ENCODE measurements around the gene GJC1.

GJC1 gene

DNA sequence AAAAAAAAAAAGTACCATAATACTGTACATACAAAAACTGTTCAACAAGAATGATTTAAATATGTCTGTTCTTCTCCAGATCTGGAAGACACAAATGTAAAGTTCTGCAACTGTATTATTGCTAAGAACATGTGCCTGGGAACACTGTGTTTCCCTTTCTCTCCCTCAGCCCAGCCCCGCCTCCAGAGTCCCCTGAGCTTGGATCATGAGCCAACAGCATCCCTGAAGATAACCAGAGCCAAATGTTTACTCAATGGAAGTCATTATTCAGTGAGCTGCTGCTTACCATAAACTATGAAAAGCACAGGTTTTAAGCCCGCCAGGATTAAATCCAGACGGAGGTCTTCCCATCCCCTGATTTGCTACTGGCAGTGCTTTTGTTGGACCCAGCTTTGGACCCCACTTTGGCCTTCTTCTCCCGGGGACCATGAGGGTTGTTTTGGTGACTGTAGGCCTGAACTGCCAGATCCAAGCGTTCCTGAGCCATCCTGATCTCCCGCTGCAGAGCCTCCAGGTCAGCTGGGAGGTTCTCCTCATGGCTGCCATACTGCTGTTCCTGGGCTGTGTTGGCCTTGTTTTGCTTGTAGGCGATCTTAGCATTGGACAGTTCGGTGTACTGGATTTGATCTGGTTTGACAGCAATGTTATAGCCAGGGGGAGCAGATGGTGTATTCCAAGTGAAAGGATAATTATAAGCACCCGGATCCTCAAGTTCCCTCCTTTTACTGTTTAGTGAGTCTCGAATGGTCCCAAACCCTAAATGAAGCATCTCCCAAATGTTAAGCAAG, 25.6 kb downstream of the GJC1 start:
- H3K9me3 ChIP-seq (ENCODE audit: control insufficient read depth, low read length): no peaks in the 10 kb centered on the region
- peaks cover 40% of the 10 kb centered on the region for H3K36me3 ChIP-seq (ENCODE audit: control insufficient read depth, insufficient read depth, low read length)
- H3K27me3 ChIP-seq (ENCODE audit: control insufficient read depth, insufficient read depth, low read length, poor library complexity, severe bottlenecking): no peaks in the 10 kb centered on the region
- no peak overlapping the region for H3K4me3 ChIP-seq (ENCODE audit: insufficient read depth, low read depth, low read length)
- no peak overlapping the region for H3K27ac ChIP-seq (ENCODE audit: insufficient read depth, low read depth, low read length, poor library complexity, severe bottlenecking)
- H3K4me1 ChIP-seq (ENCODE audit: control insufficient read depth, insufficient read depth, low read length): no peaks in the 10 kb centered on the region
- 95% methylated on average over 10 of the region's 10 CpGs for WGBS, 2 experiments

GRCh38 chr17:44801880-44802279, 28.2 kb downstream of the GJC1 start:
- H3K9me3 ChIP-seq (ENCODE audit: control insufficient read depth, low read length): no peaks in the 10 kb centered on the region
- WGBS, 2 experiments: 91 to 96% methylated on average over 5 of the region's 5 CpGs
- no peaks in the 10 kb centered on the region for H3K4me1 ChIP-seq (ENCODE audit: control insufficient read depth, insufficient read depth, low read length)
- H3K4me3 ChIP-seq (ENCODE audit: insufficient read depth, low read depth, low read length): no peak overlapping the region
- H3K36me3 ChIP-seq (ENCODE audit: control insufficient read depth, insufficient read depth, low read length): peaks cover 50% of the 10 kb centered on the region
- H3K27ac ChIP-seq (ENCODE audit: insufficient read depth, low read depth, low read length, poor library complexity, severe bottlenecking): no peak overlapping the region
- no peaks in the 10 kb centered on the region for H3K27me3 ChIP-seq (ENCODE audit: control insufficient read depth, insufficient read depth, low read length, poor library complexity, severe bottlenecking)

DNA sequence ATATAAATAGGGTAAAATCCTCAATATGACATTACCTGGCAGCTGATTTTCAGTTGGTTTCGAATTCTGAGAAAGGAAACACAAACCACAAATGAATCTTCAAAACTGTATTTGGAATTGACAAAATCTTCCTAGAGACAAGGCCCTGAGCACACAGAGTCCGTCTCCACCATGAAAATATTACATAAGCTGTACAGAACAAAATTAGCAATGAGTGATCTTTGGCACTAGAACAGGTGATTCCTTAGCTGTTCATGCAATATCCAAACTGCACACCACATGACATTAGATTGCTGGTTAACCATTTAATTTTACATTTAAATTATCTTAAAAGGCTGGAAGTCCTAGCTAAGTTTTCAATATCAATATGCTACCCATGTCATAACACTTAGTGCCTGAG, 31.7 kb downstream of the GJC1 start:
- Histone ChIP-seq H3K4me1 (ENCODE audit: control insufficient read depth, insufficient read depth, low read length) (peaks cover 6% of the 10 kb centered on the region), H3K9me3 (ENCODE audit: control insufficient read depth, low read length) (no peaks in the 10 kb centered on the region), H3K27me3 (ENCODE audit: control insufficient read depth, insufficient read depth, low read length, poor library complexity, severe bottlenecking) (no peaks in the 10 kb centered on the region), H3K36me3 (ENCODE audit: control insufficient read depth, insufficient read depth, low read length) (peaks cover 33% of the 10 kb centered on the region), H3K4me3 (ENCODE audit: insufficient read depth, low read depth, low read length) (no peak overlapping the region), H3K27ac (ENCODE audit: insufficient read depth, low read depth, low read length, poor library complexity, severe bottlenecking) (no peak overlapping the region)
- WGBS, 2 experiments: 95 to 96% methylated on average over 2 of the region's 2 CpGs

- Histone ChIP-seq H3K36me3 (ENCODE audit: control insufficient read depth, insufficient read depth, low read length) (peaks cover 28% of the 10 kb centered on the region), H3K27ac (ENCODE audit: insufficient read depth, low read depth, low read length, poor library complexity, severe bottlenecking) (peak overlapping the region; percentile 26), H3K4me3 (ENCODE audit: insufficient read depth, low read depth, low read length) (no peak overlapping the region), H3K4me1 (ENCODE audit: control insufficient read depth, insufficient read depth, low read length) (peaks cover 6% of the 10 kb centered on the region), H3K9me3 (ENCODE audit: control insufficient read depth, low read length) (no peaks in the 10 kb centered on the region), H3K27me3 (ENCODE audit: control insufficient read depth, insufficient read depth, low read length, poor library complexity, severe bottlenecking) (no peaks in the 10 kb centered on the region)
- WGBS, 2 experiments: 90 to 91% methylated on average over 11 of the region's 11 CpGs
These were observed 32.3 kb downstream of the GJC1 start for GRCh38 chr17:44797802-44798201.

GRCh38 chr17:44796731-44797130, 33.4 kb downstream of the GJC1 start:
- peaks cover 19% of the 10 kb centered on the region for H3K36me3 ChIP-seq (ENCODE audit: control insufficient read depth, insufficient read depth, low read length)
- H3K4me3 ChIP-seq (ENCODE audit: insufficient read depth, low read depth, low read length): no peak overlapping the region
- no peaks in the 10 kb centered on the region for H3K9me3 ChIP-seq (ENCODE audit: control insufficient read depth, low read length)
- no peak overlapping the region for H3K27ac ChIP-seq (ENCODE audit: insufficient read depth, low read depth, low read length, poor library complexity, severe bottlenecking)
- WGBS, 2 experiments: 94 to 96% methylated on average over 8 to 9 of the region's 9 CpGs
- H3K4me1 ChIP-seq (ENCODE audit: control insufficient read depth, insufficient read depth, low read length): peaks cover 6% of the 10 kb centered on the region
- no peaks in the 10 kb centered on the region for H3K27me3 ChIP-seq (ENCODE audit: control insufficient read depth, insufficient read depth, low read length, poor library complexity, severe bottlenecking)

DNA sequence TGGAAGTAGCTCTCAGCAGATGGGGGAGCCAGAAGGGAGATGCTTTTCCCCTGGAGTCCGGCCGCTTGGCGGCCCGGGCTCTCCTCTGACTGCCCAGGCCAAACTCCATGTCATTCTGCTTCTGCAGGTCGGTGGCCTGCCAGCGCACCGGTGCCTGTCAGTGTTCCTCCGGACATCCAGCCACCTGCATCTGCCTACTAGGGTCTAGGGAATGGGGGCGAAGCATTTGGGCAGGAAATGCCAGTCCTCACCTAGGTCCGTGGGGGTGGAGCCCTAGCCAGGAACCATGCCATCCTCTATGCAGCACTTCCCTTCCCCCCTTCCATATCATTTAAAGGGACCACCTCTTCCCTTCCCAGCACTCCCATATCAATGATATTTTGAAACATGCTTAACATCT, 34.2 kb downstream of the GJC1 start:
- H3K27ac ChIP-seq (ENCODE audit: insufficient read depth, low read depth, low read length, poor library complexity, severe bottlenecking): no peak overlapping the region
- peaks cover 13% of the 10 kb centered on the region for H3K36me3 ChIP-seq (ENCODE audit: control insufficient read depth, insufficient read depth, low read length)

GRCh38 chr17:44795421-44795820, 34.7 kb downstream of the GJC1 start:
- Histone ChIP-seq H3K36me3 (ENCODE audit: control insufficient read depth, insufficient read depth, low read length) (peaks cover 10% of the 10 kb centered on the region), H3K4me1 (ENCODE audit: control insufficient read depth, insufficient read depth, low read length) (peaks cover 6% of the 10 kb centered on the region), H3K4me3 (ENCODE audit: insufficient read depth, low read depth, low read length) (no peak overlapping the region), H3K9me3 (ENCODE audit: control insufficient read depth, low read length) (no peaks in the 10 kb centered on the region), H3K27ac (ENCODE audit: insufficient read depth, low read depth, low read length, poor library complexity, severe bottlenecking) (peak overlapping the region; percentile 26), H3K27me3 (ENCODE audit: control insufficient read depth, insufficient read depth, low read length, poor library complexity, severe bottlenecking) (no peaks in the 10 kb centered on the region)
- WGBS, 2 experiments: 87 to 92% methylated on average over 9 of the region's 9 CpGs

More for the DNA sequence above, 34.2 kb downstream of the GJC1 start:
- no peak overlapping the region for H3K4me3 ChIP-seq (ENCODE audit: insufficient read depth, low read depth, low read length)
- 86 to 87% methylated on average over 10 of the region's 10 CpGs for WGBS, 2 experiments
- no peaks in the 10 kb centered on the region for H3K9me3 ChIP-seq (ENCODE audit: control insufficient read depth, low read length)
- peaks cover 6% of the 10 kb centered on the region for H3K4me1 ChIP-seq (ENCODE audit: control insufficient read depth, insufficient read depth, low read length)
- H3K27me3 ChIP-seq (ENCODE audit: control insufficient read depth, insufficient read depth, low read length, poor library complexity, severe bottlenecking): no peaks in the 10 kb centered on the region

DNA sequence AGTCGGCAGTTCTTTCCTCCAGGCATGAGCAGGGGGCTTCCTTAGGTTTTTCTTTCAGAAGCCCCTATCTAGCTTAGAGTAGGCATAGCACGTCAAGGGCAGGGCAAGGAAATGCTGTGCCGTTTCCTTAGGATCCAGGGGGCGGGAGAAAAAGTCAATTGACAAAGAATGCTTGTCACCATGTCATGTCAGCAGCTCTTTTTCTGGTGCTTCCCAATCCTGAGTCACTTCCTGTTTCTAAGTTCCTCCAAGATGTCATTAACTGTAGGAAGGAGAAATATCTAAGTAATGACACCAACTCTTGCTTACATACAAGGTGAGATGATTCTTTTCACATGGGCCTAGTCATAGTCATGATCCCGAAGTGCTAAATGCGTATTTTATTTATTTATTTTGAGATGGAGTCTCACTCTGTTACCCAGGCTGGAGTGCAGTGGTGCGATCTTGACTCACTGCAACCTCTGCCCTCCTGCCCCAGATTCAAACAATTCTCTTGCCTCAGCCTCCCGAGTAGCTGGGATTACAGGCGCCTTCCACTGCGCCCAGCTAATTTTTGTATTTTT, 35.2 kb downstream of the GJC1 start:
- 72 to 79% methylated on average over 9 of the region's 10 CpGs for WGBS, 2 experiments
- Histone ChIP-seq H3K27ac (ENCODE audit: insufficient read depth, low read depth, low read length, poor library complexity, severe bottlenecking) (peak overlapping the region; percentile 72), H3K36me3 (ENCODE audit: control insufficient read depth, insufficient read depth, low read length) (peaks cover 10% of the 10 kb centered on the region), H3K27me3 (ENCODE audit: control insufficient read depth, insufficient read depth, low read length, poor library complexity, severe bottlenecking) (no peaks in the 10 kb centered on the region), H3K4me3 (ENCODE audit: insufficient read depth, low read depth, low read length) (no peak overlapping the region), H3K4me1 (ENCODE audit: control insufficient read depth, insufficient read depth, low read length) (peaks cover 6% of the 10 kb centered on the region), H3K9me3 (ENCODE audit: control insufficient read depth, low read length) (no peaks in the 10 kb centered on the region)

DNA sequence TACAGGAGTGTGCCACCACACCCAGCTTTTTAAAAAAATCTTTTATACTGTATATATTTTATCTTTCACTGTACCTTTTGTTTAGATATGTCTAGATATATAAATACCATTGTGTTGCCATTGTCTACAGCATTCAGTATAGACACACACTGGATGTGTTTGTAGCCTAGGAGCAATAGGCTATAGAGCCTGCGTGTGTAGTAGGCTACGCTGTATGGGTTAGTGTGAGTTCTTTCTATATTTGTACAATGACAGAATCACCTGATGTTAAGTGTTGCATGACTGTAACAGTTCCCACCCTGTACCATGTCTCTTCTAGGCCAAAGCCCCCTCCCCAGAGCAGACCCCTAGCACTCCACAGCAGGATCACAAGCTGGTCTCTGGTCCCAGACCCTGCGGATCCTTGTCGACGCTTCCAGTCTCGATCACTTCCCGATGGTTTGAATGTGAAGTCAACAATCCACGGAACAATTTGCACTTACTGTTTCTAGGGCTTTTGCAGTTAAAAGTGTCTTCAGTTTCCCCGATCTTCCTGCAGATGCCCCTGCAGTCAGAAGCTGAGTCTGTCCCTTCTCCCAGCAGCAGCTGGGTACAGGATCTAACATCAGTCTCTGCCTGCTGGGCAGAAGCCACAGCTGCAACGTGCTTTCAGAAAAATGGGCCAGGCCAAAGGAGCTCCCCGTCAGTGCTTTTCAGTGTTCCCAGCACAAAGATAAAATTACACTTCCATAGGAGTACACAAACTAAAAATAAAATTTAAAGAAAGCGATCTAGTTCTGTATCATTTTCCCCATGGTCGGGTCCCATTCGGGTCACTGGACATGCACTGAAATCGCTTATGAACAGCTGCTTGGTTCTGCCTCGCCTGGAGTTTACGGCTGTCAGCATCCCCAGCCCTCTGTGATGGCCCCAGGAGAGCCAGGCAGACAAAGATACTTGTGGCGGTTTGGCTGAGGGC, 35.9 kb downstream of the GJC1 start:
- 89% methylated on average over 18 of the region's 18 CpGs for WGBS, 2 experiments
- H3K27me3 ChIP-seq (ENCODE audit: control insufficient read depth, insufficient read depth, low read length, poor library complexity, severe bottlenecking): no peaks in the 10 kb centered on the region
- peaks cover 6% of the 10 kb centered on the region for H3K4me1 ChIP-seq (ENCODE audit: control insufficient read depth, insufficient read depth, low read length)
- peak overlapping the region; percentile 72 for H3K27ac ChIP-seq (ENCODE audit: insufficient read depth, low read depth, low read length, poor library complexity, severe bottlenecking)
- H3K4me3 ChIP-seq (ENCODE audit: insufficient read depth, low read depth, low read length): no peak overlapping the region
- H3K36me3 ChIP-seq (ENCODE audit: control insufficient read depth, insufficient read depth, low read length): peaks cover 10% of the 10 kb centered on the region
- H3K9me3 ChIP-seq (ENCODE audit: control insufficient read depth, low read length): no peaks in the 10 kb centered on the region

- no peaks in the 10 kb centered on the region for H3K36me3 ChIP-seq (ENCODE audit: control insufficient read depth, insufficient read depth, low read length)
- WGBS, 2 experiments: 100% methylated on average over 1 of the region's 1 CpG
- no peaks in the 10 kb centered on the region for H3K9me3 ChIP-seq (ENCODE audit: control insufficient read depth, low read length)
- no peaks in the 10 kb centered on the region for H3K27me3 ChIP-seq (ENCODE audit: control insufficient read depth, insufficient read depth, low read length, poor library complexity, severe bottlenecking)
- peaks cover 6% of the 10 kb centered on the region for H3K4me1 ChIP-seq (ENCODE audit: control insufficient read depth, insufficient read depth, low read length)
- no peak overlapping the region for H3K27ac ChIP-seq (ENCODE audit: insufficient read depth, low read depth, low read length, poor library complexity, severe bottlenecking)
- H3K4me3 ChIP-seq (ENCODE audit: insufficient read depth, low read depth, low read length): no peak overlapping the region
These were observed 37.8 kb downstream of the GJC1 start for GRCh38 chr17:44792276-44792675.
